ENCODE results near the gene WWC1. TPM values are rescaled to one million over a fixed set of nuclear protein-coding genes. Genes with fewer than 3 reads are reported as not detected.

Gene WWC1
- total RNA-seq, 1 experiment from 2014 or later, result 52.6 TPM

DNA sequence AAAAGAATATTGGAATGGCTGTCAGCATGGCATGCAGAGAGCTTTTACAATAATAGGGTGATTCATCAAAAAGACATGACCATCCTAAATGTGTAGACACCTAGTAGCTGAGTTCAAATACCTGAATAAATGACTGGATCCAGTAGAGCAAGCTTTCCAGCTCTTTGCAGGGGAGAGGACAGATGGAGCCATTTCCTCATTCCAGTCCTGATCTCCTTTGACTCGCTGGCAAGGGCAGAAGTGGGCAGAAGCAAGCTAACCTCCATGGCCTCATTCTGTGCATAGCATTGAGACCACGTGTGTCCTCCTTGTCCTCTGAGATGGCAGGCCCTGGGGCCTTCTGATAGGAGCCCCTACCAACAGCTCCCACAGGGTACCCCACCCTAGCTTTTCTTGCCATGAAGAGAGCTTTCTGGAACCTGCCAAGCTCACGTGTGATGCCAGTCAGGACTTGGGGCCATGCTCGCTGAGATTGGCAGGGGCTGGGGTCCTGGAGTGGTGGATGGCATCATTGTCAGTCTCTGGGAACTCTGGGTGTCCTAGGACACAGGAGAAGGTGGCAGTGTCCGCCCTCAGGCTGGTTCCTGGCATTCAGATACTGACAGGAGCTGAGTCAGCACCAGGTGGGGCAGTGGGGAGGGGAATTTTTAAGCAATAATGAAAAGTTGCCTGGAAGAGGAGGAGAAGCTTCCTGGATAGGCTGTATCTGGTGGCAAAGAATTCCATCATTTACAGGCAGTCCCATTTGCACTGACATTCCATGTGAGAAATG lies 33.6 kb downstream of the WWC1 start:
- no peaks in the 10 kb centered on the region for H3K9me3 ChIP-seq (ENCODE audit: control insufficient read depth in 1 of 2, insufficient read depth in 1 of 2, low read depth in 1 of 2, low read length in 2 of 2)
- ATAC-seq (peak; percentile 91), DNase-seq (ENCODE audit: low read depth, low spot score) (peak; percentile 62)
- peak overlapping the region; percentile 46 for H3K27ac ChIP-seq (ENCODE audit: low read depth, low read length)
- H3K79me2 ChIP-seq (ENCODE audit: insufficient read depth, low read length), result peaks cover 95% of the 10 kb centered on the region
- ChIA-PET CTCF (interaction anchor here (1.3 to 1.4 kb wide), 2 partner anchors 10 to 33 kb away, joined by 4 to 5 read pairs; no protein-coding TSS in a partner anchor), RAD21 (ENCODE audit: low non-redundant PET in 1 of 2, low total read pairs in 2 of 2, uncharacterized antibody in 2 of 2, unreplicated experiment in 2 of 2) (interaction anchor here in 1 of 2 experiments (0.6 kb wide), 1 partner anchor 211 kb away, joined by 4 read pairs; no protein-coding TSS in a partner anchor), POLR2A (interaction anchor here (0.8 to 1.0 kb wide), 3 partner anchors 10 to 34 kb away, joined by 3 to 4 read pairs (median 3); partner anchors contain the start of gene WWC1)
- H3K27me3 ChIP-seq (ENCODE audit: insufficient read depth, low read length), result no peaks in the 10 kb centered on the region
- peak overlapping the region; percentile 6; the same call in 1 of the 2 replicates for H3K9ac ChIP-seq (ENCODE audit: low read length)
- H3K4me3 ChIP-seq (replicated peaks in 1 of 2; ENCODE audit: low read depth in 1 of 2, low read length in 2 of 2), result peak overlapping the region in 1 of 2 experiments; percentile 21; a peak in 1 of 4 replicates
- no peaks in the 10 kb centered on the region; the same call in 1 of the 2 replicates for H4K20me1 ChIP-seq (ENCODE audit: insufficient read depth)
- H2AFZ ChIP-seq (ENCODE audit: low read depth, low read length, poor library complexity, severe bottlenecking), result no peak overlapping the region
- no peaks in the 10 kb centered on the region for H3K9me2 ChIP-seq (ENCODE audit: insufficient read depth)
- BruUV-seq (replicated peaks), result no TSS peak
- H3K36me3 ChIP-seq (ENCODE audit: control insufficient read depth in 1 of 2, insufficient read depth in 2 of 2, low read length in 2 of 2), result no peaks in the 10 kb centered on the region
- H3K4me1 ChIP-seq (ENCODE audit: control insufficient read depth in 1 of 2, insufficient read depth in 2 of 2, low read length in 2 of 2), result peaks cover 47 to 80% of the 10 kb centered on the region in 2 experiments
- peak overlapping the region; percentile 68 for H3K4me2 ChIP-seq (ENCODE audit: low read length)
- intact Hi-C loops (cut with micrococcal nuclease), result no loop called here
- TF ChIP-seq, protein P1, sequence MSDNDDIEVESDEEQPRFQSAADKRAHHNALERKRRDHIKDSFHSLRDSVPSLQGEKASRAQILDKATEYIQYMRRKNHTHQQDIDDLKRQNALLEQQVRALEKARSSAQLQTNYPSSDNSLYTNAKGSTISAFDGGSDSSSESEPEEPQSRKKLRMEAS (IDR thresholded peaks at IDR 0.05), result no peak; the same call in 1 of the 2 replicates
- TF ChIP-seq SIN3A (IDR thresholded peaks at IDR 0.05; ENCODE audit: low read depth) (0 out of 2 replicates have a peak, but pooled peaks have one; percentile 43), ELF1 (IDR thresholded peaks at IDR 0.05; ENCODE audit: borderline replicate concordance, low read depth) (peak; percentile 50), POLR2A (IDR thresholded peaks at IDR 0.05; ENCODE audit: borderline replicate concordance, extremely low read depth, insufficient read depth, insufficient read length) (no peak), SP1 (IDR thresholded peaks at IDR 0.05; ENCODE audit: low read depth) (peak; percentile 73), POLR2AphosphoS5 (IDR thresholded peaks at IDR 0.05; ENCODE audit: low read depth, low read length) (peak; percentile 37; the same call in 1 of the 2 replicates), EZH2phosphoT487 (IDR thresholded peaks at IDR 0.05; ENCODE audit: borderline replicate concordance) (no peak), EGR1 (IDR thresholded peaks at IDR 0.05; ENCODE audit: low read depth) (no peak), ZFX (IDR thresholded peaks at IDR 0.05) (no peak), CBX3 (IDR thresholded peaks at IDR 0.05; ENCODE audit: low read depth) (peak; percentile 12; the same call in 1 of the 2 replicates), YY1 (IDR thresholded peaks at IDR 0.05; ENCODE audit: extremely low read depth, insufficient replicate concordance, low read depth, low read length) (no peak), JUND (IDR thresholded peaks at IDR 0.05) (peak; percentile 70; the same call in 1 of the 2 replicates), SRF (IDR thresholded peaks at IDR 0.05; ENCODE audit: low read depth) (no peak), FOSL1 (IDR thresholded peaks at IDR 0.05; ENCODE audit: low read depth) (peak; percentile 73), RAD21 (IDR thresholded peaks at IDR 0.05; ENCODE audit: low read depth) (peak; percentile 40), ZNF274 (IDR thresholded peaks at IDR 0.05; ENCODE audit: low read depth, low read length) (no peak), TCF7L2 (IDR thresholded peaks at IDR 0.05; ENCODE audit: borderline replicate concordance, extremely low read depth, insufficient read depth, insufficient read length) (no peak), CEBPB (IDR thresholded peaks at IDR 0.05; ENCODE audit: low read depth) (peak; percentile 63; the same call in 1 of the 2 replicates), EZH2 (IDR thresholded peaks at IDR 0.05) (no peak)
- TF ChIP-seq, protein P2, sequence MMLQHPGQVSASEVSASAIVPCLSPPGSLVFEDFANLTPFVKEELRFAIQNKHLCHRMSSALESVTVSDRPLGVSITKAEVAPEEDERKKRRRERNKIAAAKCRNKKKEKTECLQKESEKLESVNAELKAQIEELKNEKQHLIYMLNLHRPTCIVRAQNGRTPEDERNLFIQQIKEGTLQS (IDR thresholded peaks at IDR 0.05), result no peak
- TF ChIP-seq, protein P3, sequence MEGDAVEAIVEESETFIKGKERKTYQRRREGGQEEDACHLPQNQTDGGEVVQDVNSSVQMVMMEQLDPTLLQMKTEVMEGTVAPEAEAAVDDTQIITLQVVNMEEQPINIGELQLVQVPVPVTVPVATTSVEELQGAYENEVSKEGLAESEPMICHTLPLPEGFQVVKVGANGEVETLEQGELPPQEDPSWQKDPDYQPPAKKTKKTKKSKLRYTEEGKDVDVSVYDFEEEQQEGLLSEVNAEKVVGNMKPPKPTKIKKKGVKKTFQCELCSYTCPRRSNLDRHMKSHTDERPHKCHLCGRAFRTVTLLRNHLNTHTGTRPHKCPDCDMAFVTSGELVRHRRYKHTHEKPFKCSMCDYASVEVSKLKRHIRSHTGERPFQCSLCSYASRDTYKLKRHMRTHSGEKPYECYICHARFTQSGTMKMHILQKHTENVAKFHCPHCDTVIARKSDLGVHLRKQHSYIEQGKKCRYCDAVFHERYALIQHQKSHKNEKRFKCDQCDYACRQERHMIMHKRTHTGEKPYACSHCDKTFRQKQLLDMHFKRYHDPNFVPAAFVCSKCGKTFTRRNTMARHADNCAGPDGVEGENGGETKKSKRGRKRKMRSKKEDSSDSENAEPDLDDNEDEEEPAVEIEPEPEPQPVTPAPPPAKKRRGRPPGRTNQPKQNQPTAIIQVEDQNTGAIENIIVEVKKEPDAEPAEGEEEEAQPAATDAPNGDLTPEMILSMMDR (IDR thresholded peaks at IDR 0.05 in 2 of 3, conservative IDR thresholded peaks at IDR 0.05 in 1 of 3; ENCODE audit: borderline replicate concordance in 1 of 3, insufficient read depth in 1 of 3, low read depth in 2 of 3, low read length in 2 of 3), result no peak
- TF ChIP-seq, protein P4, sequence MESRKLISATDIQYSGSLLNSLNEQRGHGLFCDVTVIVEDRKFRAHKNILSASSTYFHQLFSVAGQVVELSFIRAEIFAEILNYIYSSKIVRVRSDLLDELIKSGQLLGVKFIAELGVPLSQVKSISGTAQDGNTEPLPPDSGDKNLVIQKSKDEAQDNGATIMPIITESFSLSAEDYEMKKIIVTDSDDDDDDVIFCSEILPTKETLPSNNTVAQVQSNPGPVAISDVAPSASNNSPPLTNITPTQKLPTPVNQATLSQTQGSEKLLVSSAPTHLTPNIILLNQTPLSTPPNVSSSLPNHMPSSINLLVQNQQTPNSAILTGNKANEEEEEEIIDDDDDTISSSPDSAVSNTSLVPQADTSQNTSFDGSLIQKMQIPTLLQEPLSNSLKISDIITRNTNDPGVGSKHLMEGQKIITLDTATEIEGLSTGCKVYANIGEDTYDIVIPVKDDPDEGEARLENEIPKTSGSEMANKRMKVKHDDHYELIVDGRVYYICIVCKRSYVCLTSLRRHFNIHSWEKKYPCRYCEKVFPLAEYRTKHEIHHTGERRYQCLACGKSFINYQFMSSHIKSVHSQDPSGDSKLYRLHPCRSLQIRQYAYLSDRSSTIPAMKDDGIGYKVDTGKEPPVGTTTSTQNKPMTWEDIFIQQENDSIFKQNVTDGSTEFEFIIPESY (IDR thresholded peaks at IDR 0.05; ENCODE audit: extremely low read depth, insufficient replicate concordance, low read length), result no peak
